GM21737 (cell line): ENCODE measurements around the gene ZFYVE28.

Experiments used
- ATAC-seq: cut with Tn5 transposase; IDR thresholded peaks from one replicate; pipeline ENCODE4 v1.9.1; 2021; ENCODE audit warnings: mild to moderate bottlenecking, moderate library complexity; ENCODE audit not compliant: unreplicated experiment

ZFYVE28 gene

DNA sequence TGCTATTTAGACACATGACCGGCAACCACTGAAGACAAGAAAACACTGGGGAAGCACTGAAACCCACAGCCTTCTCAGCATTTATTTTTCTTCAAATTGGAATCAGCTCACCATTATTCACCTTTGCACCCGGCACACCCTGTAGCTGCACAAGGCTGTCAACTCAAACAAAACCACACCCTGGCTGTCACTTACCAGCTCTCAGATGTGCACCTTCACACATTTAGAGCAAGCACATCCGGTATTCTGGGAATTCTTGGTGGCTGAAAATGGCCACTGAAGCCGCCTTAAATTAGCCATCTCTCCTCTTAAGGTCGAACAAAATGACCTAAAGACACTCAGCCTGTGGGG, 5.9 kb downstream of the ZFYVE28 start:
- ATAC-seq = peak; percentile 22

DNA sequence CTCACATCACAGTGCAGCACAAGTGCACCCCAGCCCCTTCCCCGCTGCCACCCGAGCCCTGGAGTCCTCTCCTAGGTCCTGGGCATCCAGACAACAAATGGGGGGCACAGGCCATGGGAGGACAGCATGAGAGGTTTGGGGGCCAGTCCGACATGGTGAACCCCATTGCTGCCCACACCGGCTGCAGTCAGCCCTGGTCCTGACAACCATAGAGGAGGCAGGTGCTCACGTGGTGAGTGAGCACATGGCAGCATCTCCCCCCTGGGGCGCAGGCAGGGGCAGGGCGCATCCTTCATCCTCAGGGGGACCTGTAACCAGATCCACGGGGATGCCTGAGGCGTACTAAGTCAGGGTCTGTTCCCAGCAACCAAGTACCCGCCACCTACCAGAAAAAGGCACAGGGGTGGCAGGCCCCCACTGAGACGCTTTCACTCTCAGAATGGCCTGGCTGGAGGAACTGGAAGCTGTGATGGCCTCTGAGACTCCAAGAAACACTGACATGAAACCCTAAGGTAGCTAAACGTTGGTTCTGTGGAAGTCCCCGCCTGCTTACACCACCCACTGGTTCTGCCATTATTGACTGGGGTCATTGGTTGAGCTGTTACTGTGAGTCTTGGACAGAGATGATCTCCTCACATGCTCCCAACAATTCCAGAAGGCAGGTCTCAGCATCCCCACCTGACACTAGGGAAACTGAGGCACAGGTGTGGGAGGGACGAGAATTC, 6.5 kb downstream of the ZFYVE28 start:
- ATAC-seq = no peak

DNA sequence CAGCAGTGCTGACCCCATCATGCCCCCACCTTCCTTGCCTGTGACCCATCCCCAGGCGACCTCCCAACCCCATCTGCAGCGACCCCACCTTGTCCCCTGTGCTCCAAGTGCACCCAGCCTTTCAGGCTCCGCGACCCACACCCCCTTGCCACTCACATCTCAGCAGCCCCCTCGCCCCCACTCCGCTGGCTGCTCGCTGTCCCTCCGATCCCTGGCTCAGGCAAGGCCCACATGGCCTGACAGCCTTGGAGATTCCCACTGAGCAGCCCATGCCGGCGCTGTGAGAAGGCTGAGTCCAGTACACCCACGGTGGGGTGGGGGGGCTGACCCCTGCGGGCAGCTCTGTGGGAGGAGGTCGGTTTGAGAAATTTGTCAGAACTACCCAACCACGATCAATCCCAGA, 9.1 kb downstream of the ZFYVE28 start:
- ATAC-seq = no peak

DNA sequence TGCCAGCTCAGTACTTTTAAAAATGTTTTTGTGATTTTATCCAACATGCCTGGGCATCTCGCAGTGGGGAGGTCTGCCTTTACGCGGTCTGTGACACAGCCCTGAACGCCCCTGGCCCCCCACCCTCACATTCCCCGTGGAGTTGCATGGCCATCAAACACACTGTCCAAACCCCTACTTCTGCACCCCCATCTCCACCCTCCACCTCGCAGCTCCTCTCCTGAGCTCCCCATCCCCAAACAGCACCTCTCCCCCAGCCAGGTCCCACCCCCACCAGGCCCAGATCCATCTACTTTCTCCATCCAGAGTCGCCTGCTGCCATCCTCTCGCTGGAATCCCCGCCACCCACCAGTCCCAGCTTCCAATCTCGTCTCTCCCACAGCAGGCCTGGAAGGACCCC, 9.5 kb downstream of the ZFYVE28 start:
- ATAC-seq = no peak

DNA sequence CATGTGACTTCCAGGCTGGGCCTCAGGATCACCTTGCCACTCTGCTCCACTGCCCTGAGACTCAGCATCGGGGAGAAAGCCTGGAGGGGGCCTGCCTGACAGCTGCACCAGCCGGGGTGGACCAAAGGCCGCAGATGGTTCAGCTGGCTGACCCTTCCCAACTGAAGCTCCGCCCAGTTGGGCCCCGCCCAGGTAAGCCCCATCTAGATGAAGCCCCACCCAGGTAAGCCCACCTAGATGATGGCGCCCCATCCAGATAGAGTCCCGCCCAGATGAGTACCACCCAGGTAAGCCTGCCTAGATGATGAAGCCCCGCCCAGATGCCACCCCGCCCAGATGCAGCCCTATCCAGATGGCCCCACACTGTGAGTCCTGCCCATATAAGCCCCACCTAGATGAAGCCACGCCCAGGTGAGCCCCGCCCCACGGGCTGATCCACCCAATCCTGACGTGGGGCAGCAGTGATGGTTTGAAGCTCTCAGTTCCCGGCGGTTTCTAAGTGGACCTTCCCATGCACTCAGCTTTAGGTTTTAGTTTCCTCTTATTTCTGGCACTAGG, 10.0 kb downstream of the ZFYVE28 start:
- no peak for ATAC-seq

DNA sequence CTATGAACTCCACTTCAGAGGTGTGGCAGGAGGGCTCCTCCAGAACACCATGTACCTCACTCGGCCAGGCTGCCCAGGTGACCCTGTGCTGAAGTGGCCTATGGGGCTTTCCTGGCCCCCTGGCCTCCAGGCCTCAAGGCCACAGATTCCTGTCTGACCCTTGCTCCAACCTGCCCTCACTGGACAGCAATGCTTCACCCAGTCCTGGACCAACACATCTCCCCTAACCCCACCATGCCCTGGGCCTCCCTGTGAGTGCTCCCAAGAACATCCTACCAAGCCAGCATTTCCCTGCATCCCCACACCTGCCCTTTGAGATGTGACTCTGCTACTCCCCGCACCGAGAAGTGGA, 10.5 kb downstream of the ZFYVE28 start:
- ATAC-seq = no peak

DNA sequence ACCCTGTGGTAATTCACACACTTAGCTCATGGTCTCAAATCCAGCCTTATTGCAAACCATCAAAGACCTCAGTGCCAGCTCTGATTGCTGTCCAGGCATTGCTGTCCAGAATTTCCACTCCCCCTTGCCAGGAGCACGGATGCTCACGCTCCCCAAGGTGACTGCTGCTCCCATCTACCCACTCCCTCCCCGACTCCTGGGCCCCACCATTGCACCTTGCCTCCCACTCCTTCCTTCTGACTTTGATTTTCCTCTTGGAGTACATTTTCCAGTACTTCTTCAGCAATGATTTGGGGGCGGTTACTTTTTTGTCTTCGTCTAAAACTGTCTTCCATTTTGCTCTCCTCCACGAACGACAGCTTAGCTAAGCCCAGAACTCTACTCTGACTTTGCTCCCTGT, 11.5 kb downstream of the ZFYVE28 start:
- ATAC-seq = no peak

DNA sequence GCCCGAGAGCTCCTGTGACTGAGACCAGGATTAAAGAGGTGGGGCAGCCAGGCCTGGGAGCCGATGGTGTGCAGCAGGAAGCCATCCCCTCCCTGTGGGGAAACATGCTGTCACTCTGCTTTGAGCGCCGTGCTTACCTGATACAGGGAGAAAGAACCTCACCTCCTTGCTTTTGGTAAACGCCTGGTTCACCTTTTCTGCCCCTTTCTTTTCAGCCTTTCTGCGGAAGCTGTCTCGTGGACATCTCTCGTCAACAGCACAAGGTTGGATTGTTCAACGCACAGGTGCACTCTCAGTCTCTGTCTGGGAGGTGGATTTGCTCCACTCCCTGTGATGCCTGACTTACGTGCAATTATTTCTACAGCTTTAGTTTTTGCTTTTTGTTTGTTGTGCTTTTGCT, 12.0 kb downstream of the ZFYVE28 start:
- ATAC-seq = no peak

DNA sequence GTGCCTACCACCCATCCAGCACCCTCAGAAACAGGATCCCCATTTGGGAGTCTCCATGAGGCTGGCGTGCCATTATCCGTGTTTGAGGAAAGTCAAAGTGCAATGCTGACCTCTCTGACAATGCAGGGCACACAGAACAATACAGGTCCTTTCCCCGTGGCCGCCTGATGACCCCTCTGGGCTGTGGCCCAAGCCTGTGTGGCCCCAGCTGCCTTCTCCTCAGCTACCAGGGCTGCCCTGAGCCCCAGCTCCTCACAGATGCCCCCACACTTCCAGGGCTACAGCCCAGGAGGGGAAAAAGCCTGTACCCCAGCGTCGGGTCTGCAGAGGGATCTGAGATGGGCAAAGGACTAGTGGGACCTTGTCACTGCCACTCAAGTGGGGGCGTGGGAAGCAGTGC, 15.5 kb downstream of the ZFYVE28 start:
- ATAC-seq = no peak

DNA sequence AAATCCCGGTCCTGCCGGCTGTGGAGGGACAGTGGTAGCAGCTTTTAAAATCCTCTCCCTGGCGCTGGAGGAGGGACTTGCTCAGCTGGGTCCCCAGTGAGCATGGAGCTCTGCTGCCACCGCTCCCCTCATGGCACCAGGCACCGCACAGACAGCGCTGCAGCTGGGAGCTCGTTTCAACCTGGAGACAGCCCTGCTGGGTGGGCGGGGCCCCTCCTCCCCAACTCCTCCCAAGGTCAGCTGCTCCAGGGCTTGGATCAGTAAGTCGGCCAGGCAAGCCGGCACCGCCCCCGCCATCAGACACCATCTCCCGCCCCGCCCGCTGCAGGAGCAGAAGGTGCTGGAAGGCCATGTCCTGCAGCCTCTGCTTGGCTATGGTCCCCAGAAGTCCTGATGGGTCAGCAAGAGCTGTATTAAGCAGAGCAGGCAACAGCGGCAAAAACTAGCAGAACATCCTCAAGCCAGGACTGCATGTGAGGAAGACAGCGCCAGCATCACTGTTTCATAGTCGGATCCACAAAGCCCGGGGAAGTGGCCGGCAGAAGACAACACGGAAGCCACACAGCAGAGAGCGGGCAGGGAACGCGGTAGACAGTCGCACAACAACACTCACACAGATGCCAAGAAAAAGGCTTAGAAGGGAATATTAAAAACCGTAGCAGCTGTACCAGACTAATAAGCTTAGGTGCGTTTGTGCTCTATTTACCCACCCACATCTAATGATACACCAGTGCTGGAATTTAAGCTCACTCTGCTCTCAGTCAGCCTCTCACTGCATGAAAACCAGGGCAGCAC, 16.2 kb downstream of the ZFYVE28 start:
- no peak for ATAC-seq

DNA sequence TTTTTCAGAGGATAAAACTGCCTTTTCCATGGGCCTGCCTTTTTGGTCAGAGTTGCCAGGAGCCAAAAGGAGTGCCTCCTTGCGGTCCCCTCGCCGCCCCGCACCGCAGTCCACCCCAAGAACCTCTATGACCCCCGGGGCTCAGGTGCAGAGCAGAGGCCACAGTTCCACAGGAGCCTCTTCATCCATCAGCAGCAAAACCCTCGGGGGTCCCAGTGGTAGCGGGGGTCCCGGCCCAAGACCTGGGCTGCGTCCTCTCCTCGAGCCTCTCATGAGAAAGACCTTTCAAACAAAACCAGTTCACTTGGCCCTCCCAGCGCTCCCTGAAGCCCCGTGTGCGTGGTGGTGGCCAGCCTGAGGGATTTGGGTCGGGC, 16.8 kb downstream of the ZFYVE28 start:
- no peak for ATAC-seq

DNA sequence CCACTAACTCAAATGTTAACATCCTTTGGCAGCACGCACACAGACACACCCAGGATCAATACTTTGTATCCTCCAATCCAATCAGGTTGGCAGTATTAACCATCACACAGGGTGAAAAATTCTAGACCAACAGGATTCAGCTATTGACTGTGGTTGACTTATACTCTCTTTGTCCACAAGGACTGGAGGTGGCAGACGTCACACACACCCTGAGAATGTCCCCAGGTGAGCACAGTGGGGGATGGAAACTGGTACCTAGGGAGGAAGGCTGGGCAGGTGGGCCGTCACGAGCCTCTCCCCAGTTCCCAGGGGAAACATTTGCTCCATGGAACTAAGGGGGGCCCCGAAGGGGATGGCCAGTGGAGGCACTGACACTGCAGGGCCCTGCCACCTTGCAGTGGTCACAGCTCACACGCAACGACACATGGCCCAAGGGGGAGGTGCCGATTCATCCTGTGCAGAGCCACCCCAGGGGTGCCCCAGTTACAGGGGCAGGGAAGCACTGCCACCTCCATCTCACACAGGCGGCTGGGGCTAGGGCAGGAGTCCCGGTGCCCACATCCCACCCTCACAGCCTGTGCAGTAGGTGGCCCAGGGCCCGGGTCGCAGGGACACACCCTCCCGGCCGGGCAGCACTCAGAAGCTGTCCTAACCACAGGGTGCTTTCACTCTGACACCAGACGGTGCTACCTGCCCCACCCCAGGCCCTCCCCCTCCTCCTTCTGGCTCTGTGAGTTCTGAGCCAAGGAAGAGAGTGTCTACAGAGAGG, 17.4 kb downstream of the ZFYVE28 start:
- no peak for ATAC-seq

DNA sequence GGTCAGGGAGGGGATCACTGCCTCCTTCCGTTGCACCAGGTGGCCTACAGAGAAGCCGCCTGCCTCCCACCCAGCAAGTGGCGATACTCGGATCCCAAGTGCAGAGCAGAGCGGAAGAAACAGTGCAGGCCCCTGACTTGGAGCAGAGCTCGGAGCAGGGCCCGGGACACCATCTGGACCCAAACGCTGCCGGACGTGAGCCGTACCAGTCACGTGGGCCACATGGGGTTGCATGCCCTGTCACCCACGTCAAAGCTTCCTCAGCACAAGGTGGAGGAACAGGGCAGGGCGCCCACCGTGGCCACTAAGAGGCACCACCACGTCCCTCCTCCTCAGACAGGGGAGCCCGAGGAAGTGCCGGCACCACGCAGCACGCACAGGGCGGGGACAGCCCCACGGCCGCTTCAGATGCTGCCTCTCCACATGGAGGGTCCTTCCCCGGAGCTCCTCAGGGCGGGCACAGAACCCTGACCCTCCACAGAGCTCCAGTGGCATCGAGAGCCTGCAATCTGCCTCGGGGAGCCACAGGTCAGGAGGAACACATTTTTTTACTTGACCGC, 18.7 kb downstream of the ZFYVE28 start:
- ATAC-seq = no peak

DNA sequence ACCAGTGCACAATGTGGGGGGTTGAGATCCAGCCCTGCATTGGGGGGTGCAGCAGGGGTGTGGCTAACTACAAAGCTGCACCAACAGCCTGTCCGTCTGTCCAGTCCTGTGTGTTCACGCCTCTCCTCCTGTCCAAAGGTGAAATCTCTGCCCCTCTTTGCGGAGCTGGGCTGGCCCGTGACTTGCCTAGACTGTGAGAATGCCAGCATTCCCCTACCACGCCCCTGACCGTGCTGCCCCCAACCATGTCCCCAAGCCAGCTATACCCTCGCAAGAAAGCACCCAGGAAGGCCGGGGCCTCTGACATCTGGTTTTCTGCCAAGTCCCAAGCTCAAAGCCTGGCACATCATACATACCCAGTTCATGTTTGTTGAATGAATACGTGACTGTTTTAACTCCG, 19.2 kb downstream of the ZFYVE28 start:
- ATAC-seq = no peak

DNA sequence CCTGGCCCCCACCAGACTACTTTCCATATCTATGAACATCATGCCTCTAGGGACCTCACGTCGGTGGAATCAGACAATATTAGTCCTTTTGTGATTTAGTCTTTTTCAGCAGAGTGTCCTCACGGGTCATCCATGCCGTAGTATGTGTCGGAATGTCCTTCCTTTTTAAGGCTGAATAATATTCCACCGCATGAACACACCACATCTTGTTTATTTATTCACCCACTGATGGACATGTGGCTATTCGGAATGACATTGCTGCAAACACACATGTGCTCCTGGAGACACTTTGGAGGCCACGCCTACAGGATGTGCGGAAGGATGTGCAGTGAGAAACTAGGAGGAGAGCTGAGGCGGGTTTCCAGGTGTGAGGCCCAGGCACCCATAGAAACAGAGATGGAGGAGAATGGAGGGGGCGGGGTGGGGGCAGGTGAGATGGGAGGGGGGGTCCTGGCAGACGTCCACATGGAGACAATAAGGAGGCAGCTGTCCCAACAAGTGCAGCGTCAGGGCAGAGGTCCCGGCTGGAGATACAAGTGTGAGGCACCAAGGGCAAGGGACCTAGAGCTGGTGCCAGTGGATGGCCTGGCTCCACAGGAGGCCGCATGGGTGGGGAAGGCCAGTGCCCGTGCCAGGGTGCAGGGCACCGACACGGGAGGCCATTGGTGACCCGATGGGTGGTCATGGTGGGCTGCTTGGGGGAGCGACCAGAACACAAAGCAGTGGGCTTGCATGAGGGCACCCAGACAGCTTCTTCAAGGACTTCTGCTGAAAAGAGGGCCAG, 20.7 kb downstream of the ZFYVE28 start:
- ATAC-seq = no peak

DNA sequence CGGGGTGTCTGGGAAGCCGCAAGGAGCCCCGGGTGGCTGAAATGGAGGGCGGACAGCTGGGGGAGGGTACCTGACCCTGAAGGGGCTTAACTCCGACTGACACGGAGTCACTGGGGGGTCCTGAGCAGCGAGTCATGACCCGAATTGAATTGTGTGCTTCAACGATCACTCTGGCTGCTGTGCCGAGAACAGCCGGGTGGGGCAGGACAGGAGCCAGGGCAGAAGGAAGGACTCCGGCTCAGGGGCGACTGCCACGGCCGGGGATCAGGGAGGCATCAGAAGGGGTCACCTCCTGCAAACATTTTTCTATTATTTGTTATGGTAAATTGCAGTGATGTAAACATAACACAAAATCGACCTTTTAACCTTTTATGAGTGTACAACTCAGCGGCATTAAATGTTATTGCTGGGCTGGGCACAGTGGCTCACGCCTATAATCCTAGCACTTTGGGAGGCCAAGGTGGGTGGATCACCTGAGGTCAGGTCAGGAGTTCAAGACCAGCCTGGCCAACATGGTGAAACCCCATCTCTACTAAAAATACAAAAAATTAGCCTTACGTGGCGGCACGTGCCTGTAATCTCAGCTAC, 21.6 kb downstream of the ZFYVE28 start:
- ATAC-seq = no peak

DNA sequence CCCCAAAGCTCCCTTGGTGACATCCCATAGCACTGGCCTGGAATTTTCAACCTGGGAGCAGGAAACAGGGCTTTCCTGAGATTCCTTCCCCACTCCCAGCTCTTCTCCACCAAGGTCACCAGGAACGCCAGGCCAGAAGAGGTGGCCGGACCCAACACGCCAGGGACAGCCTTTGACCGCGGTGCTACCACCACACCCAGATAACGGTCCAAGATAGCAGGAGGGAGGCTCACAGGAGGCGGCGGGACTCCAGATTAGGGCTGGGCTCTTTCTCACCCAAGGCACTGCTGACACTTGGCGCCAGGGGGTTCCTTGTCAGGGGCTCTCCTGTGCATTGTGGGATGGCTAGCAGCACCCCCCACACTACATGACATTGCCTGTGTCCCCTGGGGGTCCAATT, 22.9 kb downstream of the ZFYVE28 start:
- ATAC-seq = no peak

DNA sequence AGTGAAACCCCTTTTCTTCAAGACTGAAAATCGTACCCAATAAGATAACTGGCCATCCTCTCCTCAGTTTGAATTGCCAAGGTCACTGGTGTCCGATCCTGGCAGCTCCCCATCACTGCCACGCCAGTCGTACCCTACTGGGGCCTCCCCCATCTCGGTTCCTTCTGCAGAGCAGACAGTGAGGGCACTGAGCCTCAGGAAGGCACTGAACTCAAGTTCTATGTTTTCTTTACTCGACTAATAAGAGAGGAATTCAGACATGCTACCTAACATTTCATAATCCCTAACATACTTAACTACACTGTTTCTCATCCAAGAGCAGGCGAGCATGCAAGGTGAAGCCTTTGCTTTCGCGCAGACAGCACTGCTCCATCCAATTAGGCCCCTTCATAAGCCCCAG, 23.4 kb downstream of the ZFYVE28 start:
- no peak for ATAC-seq

DNA sequence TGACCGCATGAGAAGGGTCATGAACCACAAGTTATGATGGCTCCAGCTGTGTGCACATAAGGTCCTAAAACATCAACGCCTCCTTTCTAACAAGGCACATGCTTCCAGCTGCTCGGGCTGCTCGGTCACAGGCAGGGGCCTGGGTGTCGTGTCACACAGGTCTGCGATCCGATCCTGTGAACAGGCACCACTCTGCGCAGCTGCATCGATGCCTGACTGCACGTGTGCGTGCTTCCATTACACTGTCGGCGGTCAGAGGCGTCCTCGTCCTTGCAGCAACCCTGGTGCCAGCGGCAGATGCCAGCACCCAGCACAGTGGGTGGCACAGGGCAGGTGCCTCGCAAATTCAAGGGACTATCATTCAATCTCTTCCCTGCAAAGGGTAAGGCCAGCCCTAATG, 23.9 kb downstream of the ZFYVE28 start:
- ATAC-seq = no peak
